Glutamatergic neuron (in vitro differentiated cells): Measurements from ENCODE around the gene ARHGDIA. TPM values are rescaled to one million over a fixed set of nuclear protein-coding genes. Genes with fewer than 3 reads are reported as not detected.
A peak's percentile ranks its signal among the peaks of the same experiment; 100 is the strongest.

ENCODE experiments used
- DNase-seq: peaks from one replicate; pipeline ENCODE4 v3.0.0; 2022
- H3K27ac Mint-ChIP-seq: one replicate; pipeline ENCODE4 v1.8.0; 2020; ENCODE audit warnings: mild to moderate bottlenecking, mixed read lengths, inconsistent platforms; ENCODE audit not compliant: unreplicated experiment
- H3K27me3 Mint-ChIP-seq: one replicate; pipeline ENCODE4 v1.8.0; 2020; ENCODE audit warnings: mild to moderate bottlenecking, moderate library complexity, mixed read lengths, inconsistent platforms; ENCODE audit not compliant: unreplicated experiment
- H3K36me3 Mint-ChIP-seq: one replicate; pipeline ENCODE4 v1.8.0; 2020; ENCODE audit warnings: mild to moderate bottlenecking, mixed read lengths, inconsistent platforms; ENCODE audit not compliant: unreplicated experiment
- H3K4me1 Mint-ChIP-seq: one replicate; pipeline ENCODE4 v1.8.0; 2020; ENCODE audit warnings: mild to moderate bottlenecking, low read depth, mixed read lengths, inconsistent platforms; ENCODE audit not compliant: unreplicated experiment
- H3K4me3 Mint-ChIP-seq: one replicate; pipeline ENCODE4 v1.8.0; 2020; ENCODE audit warnings: mild to moderate bottlenecking, mixed read lengths, inconsistent platforms; ENCODE audit not compliant: unreplicated experiment
- H3K9me3 Mint-ChIP-seq: one replicate; pipeline ENCODE4 v1.8.0; 2020; ENCODE audit warnings: mild to moderate bottlenecking, moderate library complexity, mixed read lengths, inconsistent platforms; ENCODE audit not compliant: unreplicated experiment
- total RNA-seq: library from RNA; stranded (reverse); fragmentation: NEBNext Ultra II Directional; extraction: Animal tissue kit (Norgen Biotek cat#: 25700); gene quantifications from one replicate; pipeline ENCODE4 v1.2.1, GENCODE V29; 2021; ENCODE audit not compliant: unreplicated experiment
- TF ChIP-seq, protein P1 (sequence below): fragments of 200-600 bp; sonication (generic); IDR thresholded peaks from one replicate; pipeline ENCODE4 v1.5.0; 2021; ENCODE audit not compliant: partially characterized antibody, unreplicated experiment

Gene ARHGDIA
- total RNA-seq, 1 donor from 2014 or later = 432 TPM

DNA sequence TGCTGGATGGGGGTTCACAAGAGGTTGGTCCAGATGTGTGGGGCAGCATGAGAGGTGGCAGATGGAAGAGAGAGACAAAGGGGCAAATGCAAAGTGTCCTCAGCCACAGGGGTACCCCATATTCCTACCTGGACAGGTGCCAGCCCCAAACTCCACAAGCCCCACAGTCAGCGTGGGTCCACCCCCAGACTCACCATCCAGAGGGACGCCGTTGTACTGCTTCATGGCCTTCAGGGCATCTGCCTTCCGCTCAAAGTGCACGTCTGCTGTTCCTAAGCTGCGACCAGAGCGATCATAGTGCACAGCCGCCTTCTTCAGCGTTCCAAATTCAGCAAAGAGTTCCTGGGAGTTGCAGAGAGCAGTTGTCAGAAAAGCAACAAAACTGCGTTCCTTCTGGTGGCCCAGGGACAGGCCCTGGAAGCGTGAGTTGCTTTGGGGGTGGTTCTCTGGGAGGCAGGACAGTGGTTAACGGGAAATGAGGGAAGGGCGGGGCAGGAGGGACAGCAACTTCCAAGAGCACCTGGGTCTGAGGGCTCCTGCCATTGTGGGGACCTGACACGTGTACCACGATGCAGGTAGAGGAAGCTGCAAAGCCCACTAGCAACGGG is 18.0 kb upstream of the ARHGDIA start:
- peaks cover 2% of the 10 kb centered on the region for H3K9me3 Mint-ChIP-seq
- no peak for DNase-seq
- H3K27ac Mint-ChIP-seq = no peak overlapping the region
- H3K4me1 Mint-ChIP-seq = no peaks in the 10 kb centered on the region
- no peaks in the 10 kb centered on the region for H3K36me3 Mint-ChIP-seq
- H3K27me3 Mint-ChIP-seq = peaks cover 7% of the 10 kb centered on the region
- TF ChIP-seq, protein P1, sequence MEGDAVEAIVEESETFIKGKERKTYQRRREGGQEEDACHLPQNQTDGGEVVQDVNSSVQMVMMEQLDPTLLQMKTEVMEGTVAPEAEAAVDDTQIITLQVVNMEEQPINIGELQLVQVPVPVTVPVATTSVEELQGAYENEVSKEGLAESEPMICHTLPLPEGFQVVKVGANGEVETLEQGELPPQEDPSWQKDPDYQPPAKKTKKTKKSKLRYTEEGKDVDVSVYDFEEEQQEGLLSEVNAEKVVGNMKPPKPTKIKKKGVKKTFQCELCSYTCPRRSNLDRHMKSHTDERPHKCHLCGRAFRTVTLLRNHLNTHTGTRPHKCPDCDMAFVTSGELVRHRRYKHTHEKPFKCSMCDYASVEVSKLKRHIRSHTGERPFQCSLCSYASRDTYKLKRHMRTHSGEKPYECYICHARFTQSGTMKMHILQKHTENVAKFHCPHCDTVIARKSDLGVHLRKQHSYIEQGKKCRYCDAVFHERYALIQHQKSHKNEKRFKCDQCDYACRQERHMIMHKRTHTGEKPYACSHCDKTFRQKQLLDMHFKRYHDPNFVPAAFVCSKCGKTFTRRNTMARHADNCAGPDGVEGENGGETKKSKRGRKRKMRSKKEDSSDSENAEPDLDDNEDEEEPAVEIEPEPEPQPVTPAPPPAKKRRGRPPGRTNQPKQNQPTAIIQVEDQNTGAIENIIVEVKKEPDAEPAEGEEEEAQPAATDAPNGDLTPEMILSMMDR = no peak
- H3K4me3 Mint-ChIP-seq = no peak overlapping the region

DNA sequence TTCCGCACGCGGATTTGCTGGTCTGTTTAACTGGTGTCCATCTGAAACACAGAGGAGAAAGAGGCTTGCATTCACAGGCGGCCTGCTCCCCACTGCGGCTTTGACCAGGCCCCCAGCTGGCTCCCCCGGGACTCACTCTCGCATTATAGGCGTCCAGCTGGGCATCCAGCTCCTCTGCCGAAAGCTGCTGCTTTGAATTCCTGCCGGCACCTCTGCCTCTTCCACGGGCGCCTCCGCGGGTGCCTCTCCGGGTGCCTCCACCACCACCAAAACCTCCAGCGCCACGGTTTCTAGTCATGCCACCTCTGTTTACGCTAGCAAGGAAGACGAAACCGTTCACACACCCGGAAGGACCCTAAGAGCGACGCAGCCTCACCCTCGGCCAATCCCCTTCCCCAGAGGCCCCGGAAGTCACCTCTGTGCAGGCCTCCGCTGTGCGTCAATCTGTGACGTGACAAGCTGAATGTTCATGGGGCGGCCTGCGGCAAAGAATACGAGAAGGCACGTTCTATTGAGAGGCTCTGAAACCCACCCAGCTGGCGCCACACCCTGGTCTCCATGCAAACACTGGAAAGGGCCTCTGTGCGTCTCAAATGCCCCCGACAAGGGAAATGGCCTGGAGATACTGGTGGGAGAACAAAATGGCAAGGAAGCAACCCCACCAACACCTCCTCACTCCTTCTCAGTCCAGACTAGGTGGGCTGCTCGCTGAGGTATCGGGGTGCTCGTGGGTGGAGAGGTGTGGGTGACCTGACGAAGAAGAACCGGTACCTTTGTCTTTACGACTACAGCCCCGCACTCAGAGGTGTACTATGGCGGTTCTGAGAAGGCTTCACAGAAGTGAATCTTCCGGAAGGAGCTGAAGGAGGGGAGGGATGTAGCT is 17.2 kb upstream of the ARHGDIA start:
- H3K4me3 Mint-ChIP-seq = peak overlapping the region; percentile 15
- no peaks in the 10 kb centered on the region for H3K36me3 Mint-ChIP-seq
- peaks cover 7% of the 10 kb centered on the region for H3K27me3 Mint-ChIP-seq
- DNase-seq = no peak
- TF ChIP-seq, protein P1 = no peak
- H3K9me3 Mint-ChIP-seq = peaks cover 2% of the 10 kb centered on the region
- no peaks in the 10 kb centered on the region for H3K4me1 Mint-ChIP-seq
- no peak overlapping the region for H3K27ac Mint-ChIP-seq

DNA sequence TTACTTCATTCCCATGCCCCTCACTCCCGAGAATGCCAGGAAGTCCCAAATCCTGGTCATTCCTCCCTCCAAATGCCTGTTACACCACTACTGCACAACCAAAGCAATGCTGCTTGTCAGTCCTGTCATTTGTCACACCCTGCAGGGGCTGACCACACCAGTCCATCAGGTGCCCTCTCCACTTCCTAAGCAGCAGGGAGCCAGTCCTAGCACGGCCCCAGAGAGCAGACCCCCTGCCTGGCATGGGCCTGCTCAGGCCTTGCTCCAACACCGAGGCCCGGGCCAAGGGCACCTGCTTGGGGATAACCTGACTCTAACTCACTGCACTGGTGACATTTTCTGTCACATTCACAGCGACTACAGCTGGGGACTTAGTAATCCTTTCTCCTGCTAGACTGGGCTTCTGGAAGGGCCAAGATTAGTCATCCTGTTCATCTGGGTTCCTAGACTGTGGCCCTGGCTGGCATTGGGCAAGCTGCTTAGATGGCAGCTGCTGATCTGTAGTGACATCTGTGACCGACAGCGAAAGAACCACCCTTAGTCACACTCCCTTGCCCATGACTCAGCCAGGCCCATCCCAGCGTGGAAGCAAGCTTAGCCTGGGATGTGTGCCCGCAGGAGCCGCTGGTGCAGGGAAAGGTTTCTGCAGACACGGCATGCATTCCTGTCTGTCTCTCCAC is 14.9 kb upstream of the ARHGDIA start:
- TF ChIP-seq, protein P1 = no peak
- Mint-ChIP-seq H3K27ac (peak overlapping the region; percentile 8), H3K4me3 (no peak overlapping the region), H3K27me3 (peaks cover 7% of the 10 kb centered on the region), H3K4me1 (no peaks in the 10 kb centered on the region), H3K36me3 (no peaks in the 10 kb centered on the region), H3K9me3 (peaks cover 2% of the 10 kb centered on the region)
- no peak for DNase-seq

DNA sequence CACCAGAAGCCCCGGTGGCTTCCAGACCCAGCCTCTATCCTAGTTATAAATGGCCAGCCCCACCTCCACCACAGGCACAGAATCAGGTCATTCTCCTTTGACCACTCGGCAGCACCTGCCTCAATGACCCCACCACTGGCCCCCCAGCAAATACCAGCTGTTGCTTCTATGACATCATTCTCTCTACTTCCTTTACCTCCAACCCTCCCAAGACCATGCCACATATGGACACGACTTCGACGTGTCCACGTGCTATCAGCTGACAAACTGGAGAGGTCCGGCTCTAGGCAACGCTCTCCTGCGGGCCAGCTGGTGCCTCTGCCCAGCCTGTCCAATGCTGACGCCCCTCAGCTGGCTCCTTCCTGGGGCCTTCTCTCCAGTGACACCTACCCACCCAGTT is 14.3 kb upstream of the ARHGDIA start:
- peak overlapping the region; percentile 8 for H3K27ac Mint-ChIP-seq
- no peak overlapping the region for H3K4me3 Mint-ChIP-seq
- TF ChIP-seq, protein P1 = no peak
- H3K27me3 Mint-ChIP-seq = peaks cover 7% of the 10 kb centered on the region
- no peaks in the 10 kb centered on the region for H3K36me3 Mint-ChIP-seq
- DNase-seq = no peak
- H3K4me1 Mint-ChIP-seq = no peaks in the 10 kb centered on the region
- H3K9me3 Mint-ChIP-seq = peaks cover 2% of the 10 kb centered on the region

DNA sequence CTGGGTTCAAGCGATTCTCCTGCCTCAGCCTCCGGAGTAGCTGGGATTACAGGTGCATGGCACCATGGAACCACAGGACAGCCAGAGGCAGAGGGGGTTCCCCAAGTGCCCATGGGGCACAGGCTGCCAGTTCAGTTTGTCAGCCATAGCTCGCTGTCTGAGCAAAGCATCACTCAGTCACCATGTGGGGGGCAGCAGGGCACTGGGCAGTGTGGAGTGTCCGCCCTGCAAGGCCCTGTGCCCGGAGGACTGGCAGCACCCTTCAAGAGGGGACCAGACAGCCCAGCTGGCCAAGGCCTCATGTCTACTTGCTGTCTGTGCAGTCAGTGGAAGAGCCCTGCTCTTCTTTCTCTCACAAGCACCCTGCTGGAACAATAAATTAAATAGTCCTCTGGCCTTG is 13.8 kb upstream of the ARHGDIA start:
- Mint-ChIP-seq H3K36me3 (no peaks in the 10 kb centered on the region), H3K9me3 (peaks cover 2% of the 10 kb centered on the region), H3K4me3 (no peak overlapping the region), H3K4me1 (no peaks in the 10 kb centered on the region), H3K27me3 (peaks cover 5% of the 10 kb centered on the region), H3K27ac (no peak overlapping the region)
- TF ChIP-seq, protein P1 = no peak
- DNase-seq = no peak
